Fibroblast of mammary gland (primary cell): Measurements from ENCODE around the gene DHDH.
"Not testable (repeated sequence)": the region's sequence is repeated elsewhere in the genome, so short reads cannot be mapped to it uniquely, and the experiment has no call there.

Experiments
- DNase-seq: peaks from one replicate; pipeline ENCODE4 v3.0.0-alpha.2; 2010; ENCODE audit warnings: low read depth
- H3K4me3 ChIP-seq: 2 replicates; pipeline ENCODE4 v1.5.1; 2011; ENCODE audit warnings: low read depth, mild to moderate bottlenecking, low read length, moderate library complexity; ENCODE audit not compliant: control insufficient read depth
- TF ChIP-seq, protein P1 (sequence below): conservative IDR thresholded peaks from 2 replicates; pipeline ENCODE4 v1.5.1; 2011; ENCODE audit warnings: low read depth, low read length, inconsistent platforms; ENCODE audit not compliant: control insufficient read depth, insufficient read depth

Gene DHDH

DNA sequence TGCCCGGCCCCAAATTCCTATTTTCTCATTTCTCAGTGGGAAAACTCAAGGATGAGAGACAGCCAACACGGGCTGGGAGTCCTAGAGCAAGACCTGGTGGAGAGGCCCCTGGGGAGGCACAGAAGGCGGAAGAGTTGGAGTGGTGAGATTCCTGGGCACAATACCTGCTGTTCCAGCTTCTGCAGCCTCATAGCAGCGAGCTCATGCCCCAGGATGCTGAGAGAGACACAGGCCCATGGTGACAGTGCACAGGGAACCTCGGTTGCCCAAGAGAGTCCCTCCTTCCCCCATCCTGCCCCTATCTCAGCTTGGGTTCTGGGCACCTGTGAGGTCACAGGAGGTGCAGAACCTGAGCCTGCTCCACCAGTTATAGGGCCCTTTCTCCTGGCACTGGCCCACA is 36.3 kb upstream of the DHDH start:
- no peak overlapping the region for H3K4me3 ChIP-seq
- no peak for DNase-seq
- TF ChIP-seq, protein P1, sequence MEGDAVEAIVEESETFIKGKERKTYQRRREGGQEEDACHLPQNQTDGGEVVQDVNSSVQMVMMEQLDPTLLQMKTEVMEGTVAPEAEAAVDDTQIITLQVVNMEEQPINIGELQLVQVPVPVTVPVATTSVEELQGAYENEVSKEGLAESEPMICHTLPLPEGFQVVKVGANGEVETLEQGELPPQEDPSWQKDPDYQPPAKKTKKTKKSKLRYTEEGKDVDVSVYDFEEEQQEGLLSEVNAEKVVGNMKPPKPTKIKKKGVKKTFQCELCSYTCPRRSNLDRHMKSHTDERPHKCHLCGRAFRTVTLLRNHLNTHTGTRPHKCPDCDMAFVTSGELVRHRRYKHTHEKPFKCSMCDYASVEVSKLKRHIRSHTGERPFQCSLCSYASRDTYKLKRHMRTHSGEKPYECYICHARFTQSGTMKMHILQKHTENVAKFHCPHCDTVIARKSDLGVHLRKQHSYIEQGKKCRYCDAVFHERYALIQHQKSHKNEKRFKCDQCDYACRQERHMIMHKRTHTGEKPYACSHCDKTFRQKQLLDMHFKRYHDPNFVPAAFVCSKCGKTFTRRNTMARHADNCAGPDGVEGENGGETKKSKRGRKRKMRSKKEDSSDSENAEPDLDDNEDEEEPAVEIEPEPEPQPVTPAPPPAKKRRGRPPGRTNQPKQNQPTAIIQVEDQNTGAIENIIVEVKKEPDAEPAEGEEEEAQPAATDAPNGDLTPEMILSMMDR = no peak

DNA sequence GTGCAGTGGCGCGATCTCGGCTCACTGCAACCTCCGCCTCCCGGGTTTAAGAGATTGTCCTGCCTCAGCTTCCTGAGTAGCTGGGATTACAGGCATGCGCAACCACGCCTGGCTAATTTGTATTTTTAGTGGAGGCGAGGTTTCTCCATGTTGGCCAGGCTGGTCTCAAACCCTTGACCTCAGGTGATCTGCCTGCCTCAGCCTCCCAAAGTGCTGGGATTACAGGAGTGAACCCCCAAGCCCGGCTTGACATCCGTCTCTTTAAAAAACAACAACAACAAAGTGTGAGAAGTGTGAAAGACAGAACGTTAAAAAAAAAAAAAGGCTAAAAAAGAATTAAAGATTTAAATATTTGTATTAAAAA is 34.1 kb upstream of the DHDH start:
- H3K4me3 ChIP-seq, DNase-seq: not testable (repeated sequence)

DNA sequence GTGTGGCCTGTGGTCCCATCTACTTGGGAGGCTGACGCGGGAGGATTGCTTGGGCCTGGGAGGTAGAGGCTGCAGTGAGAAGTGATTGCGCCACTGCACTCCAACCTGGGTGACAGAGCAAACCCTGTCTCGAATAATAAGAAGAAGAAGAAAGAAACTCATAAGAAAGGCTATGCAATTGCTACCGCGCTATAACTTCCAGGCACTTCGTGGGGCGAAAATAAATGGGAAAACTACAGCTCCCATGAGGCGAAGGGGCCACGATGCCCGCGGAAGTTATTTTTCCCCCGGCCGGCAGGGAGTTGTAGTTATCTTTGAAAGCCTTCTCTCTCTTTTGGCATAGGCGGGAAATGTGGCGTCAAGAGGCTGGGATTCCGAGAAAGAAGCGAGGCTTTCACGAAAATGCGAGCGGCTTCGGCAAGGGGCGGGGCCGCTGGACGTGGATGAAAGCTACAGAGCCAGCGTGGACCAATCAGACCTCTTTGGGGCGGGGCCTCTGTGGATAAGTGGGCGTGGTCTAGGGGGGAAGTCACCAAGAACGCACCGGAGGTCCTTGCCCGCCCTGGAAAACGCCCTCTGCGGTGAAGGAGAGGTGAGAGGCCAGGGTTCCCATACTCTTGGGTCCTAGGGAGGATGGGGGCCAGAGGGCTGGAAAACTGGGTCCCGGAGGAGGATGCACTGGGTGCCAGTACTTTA is 33.6 kb upstream of the DHDH start, which contains the start of gene NUCB1:
Gene NUCB1, plus strand, starts transcription at position 532 of the 696 bp plus-strand sequence. CDS start 485 bp downstream, outside the sequence.
- TF ChIP-seq, protein P1 = peak; percentile 31
- H3K4me3 ChIP-seq = peak within 1 kb of the TSS; percentile 95

DNA sequence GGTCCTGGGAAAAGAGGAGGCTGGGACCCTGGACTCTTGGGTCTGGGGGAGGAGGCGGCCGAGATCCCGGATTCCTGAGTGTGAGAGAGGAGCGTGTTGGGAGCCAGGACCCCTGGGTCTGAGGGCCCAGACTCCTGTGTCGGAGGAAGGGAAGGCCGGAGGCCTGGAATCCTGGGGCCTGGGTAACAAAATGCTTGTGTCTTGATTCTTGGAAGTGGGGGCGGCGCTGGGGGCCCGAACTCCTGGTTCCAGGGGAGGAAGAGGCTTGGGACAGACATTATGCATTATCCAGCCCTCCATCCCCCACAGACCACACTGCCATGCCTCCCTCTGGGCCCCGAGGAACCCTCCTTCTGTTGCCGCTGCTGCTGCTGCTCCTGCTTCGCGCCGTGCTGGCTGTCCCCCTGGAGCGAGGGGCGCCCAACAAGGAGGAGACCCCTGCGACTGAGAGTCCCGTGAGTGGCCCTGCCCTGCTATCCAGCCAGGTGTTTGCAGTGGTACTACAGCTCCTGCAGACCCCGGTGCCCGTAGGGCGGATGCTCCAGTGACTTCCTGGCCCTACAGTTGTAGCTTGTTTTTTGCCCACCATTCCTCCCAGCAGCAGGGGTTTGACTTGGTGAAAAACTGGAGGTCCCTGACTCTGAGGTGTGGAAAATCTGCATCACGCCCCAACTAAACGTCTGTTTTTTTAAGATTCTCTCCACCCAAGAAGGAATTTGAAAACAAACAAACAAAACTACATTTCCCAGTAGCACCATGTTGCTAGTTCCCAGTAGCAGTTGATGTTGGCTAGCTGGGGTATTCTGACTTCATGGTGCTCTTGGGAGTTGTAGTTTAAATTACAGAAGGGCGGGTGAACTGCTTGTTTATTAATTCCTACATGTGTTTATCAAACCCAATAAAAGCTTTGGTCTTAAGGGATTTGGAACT is 32.8 kb upstream of the DHDH start:
- peak overlapping the region; percentile 95 for H3K4me3 ChIP-seq
- DNase-seq = peak; percentile 60
- TF ChIP-seq, protein P1 = no peak

More for the DNA sequence above, 33.6 kb upstream of the DHDH start, which contains the start of gene NUCB1:
- DNase-seq = peak; percentile 98

DNA sequence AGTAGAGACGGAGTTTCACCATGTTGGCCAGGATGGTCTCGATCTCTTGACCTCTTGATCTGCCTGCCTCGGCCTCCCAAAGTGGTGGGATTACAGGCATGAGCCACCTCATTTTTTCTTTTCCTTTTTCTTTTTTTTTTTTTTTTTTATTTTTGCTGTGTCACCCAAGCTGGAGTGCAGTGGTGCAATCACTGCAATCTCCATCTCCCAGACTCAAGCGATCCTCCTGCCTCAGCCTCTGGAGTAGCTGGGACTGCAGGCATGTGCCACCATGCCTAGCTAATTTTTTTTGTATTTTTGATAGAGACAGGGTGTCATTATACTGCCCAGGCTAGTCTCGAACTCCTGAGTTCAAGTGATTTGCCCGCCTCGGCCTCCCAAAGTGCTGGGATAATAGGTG is 31.2 kb upstream of the DHDH start:
- not testable (repeated sequence) for H3K4me3 ChIP-seq, DNase-seq

DNA sequence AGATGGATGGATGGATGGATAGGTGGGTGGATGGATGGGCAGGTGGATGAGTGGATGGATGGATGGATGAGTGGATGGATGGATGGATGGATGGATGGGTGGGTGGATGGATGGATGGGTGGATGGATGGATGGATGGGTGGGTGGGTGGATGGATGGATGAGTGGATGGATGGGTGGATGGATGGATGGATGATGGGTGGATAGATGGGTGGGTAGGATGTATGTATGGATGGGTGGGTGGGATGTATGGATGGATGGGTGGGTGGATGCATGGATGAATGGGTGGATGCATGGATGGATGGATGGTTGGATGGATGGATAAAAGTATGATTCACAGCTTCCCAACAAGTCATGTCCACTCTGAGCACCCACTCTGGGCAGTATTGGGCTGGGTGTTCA is 29.7 kb upstream of the DHDH start:
- H3K4me3 ChIP-seq, DNase-seq: not testable (repeated sequence)

DNA sequence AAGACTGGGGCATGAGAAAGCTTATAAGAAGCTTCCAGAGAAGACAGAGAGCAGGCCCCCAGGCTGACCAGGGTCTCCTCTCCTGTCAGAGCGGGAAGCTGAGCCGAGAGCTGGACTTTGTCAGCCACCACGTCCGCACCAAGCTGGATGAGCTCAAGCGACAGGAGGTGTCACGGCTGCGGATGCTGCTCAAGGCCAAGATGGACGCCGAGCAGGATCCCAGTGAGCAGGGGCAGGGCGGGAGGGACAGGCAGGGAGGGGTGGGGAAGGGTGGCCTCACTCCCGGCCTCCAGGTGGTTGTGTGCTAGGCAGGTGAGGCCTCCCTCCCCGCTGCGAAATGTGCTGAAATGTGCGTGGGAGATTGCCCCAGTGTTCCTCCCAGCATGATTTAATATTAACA is 27.8 kb upstream of the DHDH start:
- no peak for DNase-seq
- no peak overlapping the region for H3K4me3 ChIP-seq
- TF ChIP-seq, protein P1 = no peak

DNA sequence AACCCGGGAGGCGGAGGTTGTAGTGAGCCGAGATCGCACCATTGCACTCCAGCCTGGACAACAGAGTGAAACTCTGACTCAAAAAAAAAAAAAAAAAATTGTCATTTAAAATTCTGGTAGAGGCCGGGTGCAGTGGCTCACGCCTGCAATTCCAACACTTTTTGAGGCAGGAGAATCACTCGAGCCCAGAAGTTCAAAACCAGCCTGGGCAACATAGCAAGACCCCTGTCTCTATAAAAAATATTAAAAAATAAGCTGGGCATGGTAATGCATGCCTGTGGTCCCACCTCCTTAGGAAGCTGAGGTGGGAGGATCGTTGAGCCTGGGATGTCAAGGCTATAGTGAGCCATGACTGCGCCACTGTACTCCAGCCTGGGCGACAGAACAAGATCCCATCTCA is 27.2 kb upstream of the DHDH start:
- DNase-seq = no peak
- TF ChIP-seq, protein P1 = no peak
- no peak overlapping the region for H3K4me3 ChIP-seq
